HG03175 (cell line): ENCODE measurements around the gene FAM181A.

Source experiments
- ATAC-seq: cut with Tn5 transposase; IDR thresholded peaks from one replicate; pipeline ENCODE4 v1.9.1; 2021; ENCODE audit warnings: mild to moderate bottlenecking, moderate library complexity; ENCODE audit not compliant: unreplicated experiment

FAM181A gene

GRCh38 chr14:93977171-93977570, 50.0 kb downstream of the FAM181A start:
- no peak for ATAC-seq

GRCh38 chr14:93977790-93978581, 50.8 kb downstream of the FAM181A start:
- peak; percentile 76 for ATAC-seq

GRCh38 chr14:93978735-93979134, 51.6 kb downstream of the FAM181A start:
- ATAC-seq = no peak
